Natural killer cell (primary cell): ENCODE data around the gene NRAP. TPM values are rescaled to one million over a fixed set of nuclear protein-coding genes. Genes with fewer than 3 reads are reported as not detected.

Source experiments
- ATAC-seq, 3 donors: fragments of 150-1000 bp in 2 of 3; fragments of 200-7000 bp in 1 of 3; cut with Tn5 transposase; 1 replicate in 1 of 3; 2 replicates in 2 of 3; pipeline ENCODE4 v1.10.0; 2021; ENCODE audit warnings: mild to moderate bottlenecking in 2 of 3, moderate library complexity in 2 of 3
- DNase-seq, 2 donors: peaks; one replicate each; pipeline versions ENCODE4 v3.0.0 to v3.0.0-alpha.2; 2013 to 2021; ENCODE audit warnings: mixed read lengths in 1 of 2
- H3K27ac ChIP-seq: one replicate; pipeline ENCODE4 v1.5.1; 2013; ENCODE audit warnings: mild to moderate bottlenecking, low read length
- H3K27me3 ChIP-seq: one replicate; pipeline ENCODE4 v1.6.1; 2013; ENCODE audit warnings: low read length; ENCODE audit not compliant: control insufficient read depth, insufficient read depth
- H3K36me3 ChIP-seq: one replicate; pipeline ENCODE4 v1.6.1; 2013; ENCODE audit warnings: low read length; ENCODE audit not compliant: control insufficient read depth, insufficient read depth
- H3K4me1 ChIP-seq: one replicate; pipeline ENCODE4 v1.6.1; 2013; ENCODE audit warnings: low read length; ENCODE audit not compliant: control insufficient read depth, insufficient read depth
- H3K4me3 ChIP-seq: one replicate; pipeline ENCODE4 v1.5.1; 2013; ENCODE audit warnings: low read length
- H3K9me3 ChIP-seq: one replicate; pipeline ENCODE4 v1.6.1; 2013; ENCODE audit warnings: low read length; ENCODE audit not compliant: control insufficient read depth, insufficient read depth
- H3K27ac Mint-ChIP-seq, 2 donors: one replicate each; pipeline ENCODE4 v1.8.0; 2022; ENCODE audit warnings: mild to moderate bottlenecking in 2 of 2, mixed read lengths in 2 of 2, moderate library complexity in 1 of 2
- H3K27me3 Mint-ChIP-seq, 2 donors: one replicate each; pipeline ENCODE4 v1.8.0; 2022; ENCODE audit warnings: low read depth in 2 of 2, mixed read lengths in 2 of 2
- H3K36me3 Mint-ChIP-seq: one replicate; pipeline ENCODE4 v1.8.0; 2022; ENCODE audit warnings: mixed read lengths
- H3K4me1 Mint-ChIP-seq, 2 donors: one replicate each; pipeline ENCODE4 v1.8.0; 2022; ENCODE audit warnings: mixed read lengths in 2 of 2
- H3K4me3 Mint-ChIP-seq: one replicate; pipeline ENCODE4 v1.8.0; 2022; ENCODE audit warnings: mild to moderate bottlenecking, moderate library complexity, mixed read lengths
- H3K9me3 Mint-ChIP-seq, 2 donors: one replicate each; pipeline ENCODE4 v1.8.0; 2022; ENCODE audit warnings: mixed read lengths in 2 of 2
- CTCF ChIP-seq: fragments of 200-600 bp; IDR thresholded peaks from one replicate; pipeline ENCODE4 v1.8.0; 2022; ENCODE audit warnings: antibody characterized with exemption
- WGBS: methylation state at CpG from one replicate; pipeline ENCODE4 v1.1.7; 2013; ENCODE audit warnings: missing lambda C conversion rate; ENCODE audit not compliant: insufficient coverage; 5-methylcytosine and 5-hydroxymethylcytosine counted together
- intact Hi-C: fragments of 100-400 bp; cut with micrococcal nuclease; formaldehyde crosslinking; loops from one replicate; pipeline ENCODE4 v1.14.2; 2022
- total RNA-seq, 4 donors: library from RNA; stranded (reverse); fragments of 120-200 nt in 1 of 4; gene quantifications; one replicate each; pipeline versions ENCODE4 v1.2.3 to v1.2.4, GENCODE V29; 2013 to 2022

The NRAP gene
- total RNA-seq, 3 donors from 2014 or later (not counting 1 experiment from before 2014, with no cell fraction given), result not detected

GRCh38 chr10:113683300-113683699 lies 19.5 kb upstream of the NRAP start:
- no peak overlapping the region for H3K27ac ChIP-seq
- H3K36me3 ChIP-seq, result no peaks in the 10 kb centered on the region
- ATAC-seq (no peak), DNase-seq (no peak)
- Mint-ChIP-seq H3K27me3 (no peaks in the 10 kb centered on the region), H3K4me1 (peaks cover 64 to 68% of the 10 kb centered on the region in 2 donors), H3K27ac (peak overlapping the region in 1 of 2 donors; percentile 5), H3K4me3 (no peak overlapping the region), H3K9me3 (peaks cover 3 to 11% of the 10 kb centered on the region in 2 donors), H3K36me3 (peaks cover 11% of the 10 kb centered on the region)
- H3K27me3 ChIP-seq, result no peaks in the 10 kb centered on the region
- H3K4me3 ChIP-seq, result no peak overlapping the region
- intact Hi-C loops, result no loop called here
- TF ChIP-seq CTCF, result no peak
- peaks cover 27% of the 10 kb centered on the region for H3K4me1 ChIP-seq
- no peaks in the 10 kb centered on the region for H3K9me3 ChIP-seq
- WGBS, result 79% methylated on average over 2 of the region's 2 CpGs

- H3K27me3 ChIP-seq, result no peaks in the 10 kb centered on the region
- peaks cover 27% of the 10 kb centered on the region for H3K4me1 ChIP-seq
- H3K27ac Mint-ChIP-seq, result peak overlapping the region; percentile 92 to 95
- peaks cover 2% of the 10 kb centered on the region in 2 donors for H3K9me3 Mint-ChIP-seq
- intact Hi-C loops, result no loop called here
- no peak overlapping the region for H3K4me3 ChIP-seq
- H3K4me1 Mint-ChIP-seq, result peaks cover 60 to 67% of the 10 kb centered on the region in 2 donors
- WGBS, result 54% methylated on average over 4 of the region's 5 CpGs
- H3K4me3 Mint-ChIP-seq, result peak overlapping the region; percentile 96
- no peaks in the 10 kb centered on the region for H3K36me3 Mint-ChIP-seq
- H3K27me3 Mint-ChIP-seq, result no peaks in the 10 kb centered on the region
- peak overlapping the region; percentile 98 for H3K27ac ChIP-seq
- ATAC-seq (peak in 1 of 3 donors; percentile 10), DNase-seq (peak in 1 of 2 donors; percentile 65)
- H3K36me3 ChIP-seq, result no peaks in the 10 kb centered on the region
- no peak for TF ChIP-seq CTCF
- H3K9me3 ChIP-seq, result no peaks in the 10 kb centered on the region
These were observed 18.0 kb upstream of the NRAP start for GRCh38 chr10:113681533-113682470.

- peaks cover 54 to 61% of the 10 kb centered on the region in 2 donors for H3K4me1 Mint-ChIP-seq
- no peaks in the 10 kb centered on the region for H3K9me3 ChIP-seq
- H3K36me3 ChIP-seq, result no peaks in the 10 kb centered on the region
- DNase-seq, result peak; percentile 29 to 54
- TF ChIP-seq CTCF, result no peak
- peak overlapping the region; percentile 98 for H3K27ac ChIP-seq
- no peaks in the 10 kb centered on the region for H3K36me3 Mint-ChIP-seq
- peaks cover 0 to 2% of the 10 kb centered on the region in 2 donors for H3K9me3 Mint-ChIP-seq
- peak; percentile 16 to 28 (median 17) for ATAC-seq
- peaks cover 27% of the 10 kb centered on the region for H3K4me1 ChIP-seq
- no peaks in the 10 kb centered on the region for H3K27me3 ChIP-seq
- intact Hi-C loops, result no loop called here
- H3K4me3 ChIP-seq, result peak overlapping the region; percentile 60
- peak overlapping the region; percentile 92 to 95 for H3K27ac Mint-ChIP-seq
- 4% methylated on average over 28 of the region's 28 CpGs for WGBS
- H3K27me3 Mint-ChIP-seq, result no peaks in the 10 kb centered on the region
- peak overlapping the region; percentile 96 for H3K4me3 Mint-ChIP-seq
These were observed 16.6 kb upstream of the NRAP start for GRCh38 chr10:113680190-113681111.
